ENCODE results near the gene LRBA. TPM values are rescaled to one million over a fixed set of nuclear protein-coding genes. Genes with fewer than 3 reads are reported as not detected.
A peak's percentile ranks its signal among the peaks of the same experiment; 100 is the strongest.

The LRBA gene
- total and polyA plus RNA-seq, 2 donors (not counting 3 experiments of a cell fraction or from before 2014, with no cell fraction given), result 18.0 to 35.1 TPM

- no peaks in the 10 kb centered on the region for H3K79me2 ChIP-seq (ENCODE audit: control insufficient read depth, insufficient read depth, low read length)
- no peak for TF ChIP-seq POLR2A (IDR thresholded peaks at IDR 0.05; ENCODE audit: low read depth, low read length)
- no peak for TF ChIP-seq EZH2 (IDR thresholded peaks at IDR 0.05; ENCODE audit: borderline replicate concordance, low read depth, low read length, severe bottlenecking)
- no peak for TF ChIP-seq CTCF (IDR thresholded peaks at IDR 0.05; ENCODE audit: extremely low read depth in 1 of 2, insufficient read depth in 1 of 2, low read depth in 1 of 2, low read length in 2 of 2)
- TF ChIP-seq MYC (IDR thresholded peaks at IDR 0.05; ENCODE audit: low read depth, low read length), result no peak
- no peak for TF ChIP-seq MAX (IDR thresholded peaks at IDR 0.05; ENCODE audit: insufficient read depth, insufficient read length)
- no peak for TF ChIP-seq GATA2 (IDR thresholded peaks at IDR 0.05; ENCODE audit: insufficient read depth, insufficient read length, low read depth, low read length)
- ChIA-PET CTCF (no interaction called here), POLR2A (no interaction called here)
- H3K27ac ChIP-seq (ENCODE audit: insufficient read depth, low read depth, low read length), result no peak overlapping the region
- H3K27me3 ChIP-seq (ENCODE audit: control insufficient read depth in 2 of 2, insufficient read depth in 2 of 2, low read length in 2 of 2), result no peaks in the 10 kb centered on the region
- no peaks in the 10 kb centered on the region for H3K9me1 ChIP-seq (replicated peaks; ENCODE audit: control insufficient read depth, extremely low read depth, insufficient read depth, low read length)
- no peaks in the 10 kb centered on the region for H3K36me3 ChIP-seq (ENCODE audit: control insufficient read depth in 2 of 2, extremely low read depth in 1 of 2, insufficient read depth in 2 of 2, low read length in 2 of 2)
- no peaks in the 10 kb centered on the region for H3K4me1 ChIP-seq (ENCODE audit: control insufficient read depth, extremely low read depth, insufficient read depth, low read length)
- H3K9ac ChIP-seq (replicated peaks; ENCODE audit: extremely low read depth, insufficient read depth, low read length), result no peak overlapping the region
- no peak overlapping the region for H3K4me2 ChIP-seq (ENCODE audit: insufficient read depth, low read length)
- intact Hi-C loops (cut with micrococcal nuclease), result no loop called here
- H3K9me3 ChIP-seq (replicated peaks; ENCODE audit: control insufficient read depth, insufficient read depth, low read length), result no peaks in the 10 kb centered on the region
- dilution Hi-C loops (cut with MboI; ENCODE audit: extremely low pct_ligation_motif_present, low sequenced_read_pairs), result no loop called here
- no peak overlapping the region for H2AFZ ChIP-seq (ENCODE audit: low read depth, low read length)
- DNase-seq (ENCODE audit: low read depth, low spot score) (no peak), FAIRE-seq (no peak)
- H4K20me1 ChIP-seq (replicated peaks; ENCODE audit: control insufficient read depth, extremely low read depth, insufficient read depth, low read length), result no peaks in the 10 kb centered on the region
- no TSS peak for BruUV-seq (replicated peaks)
- no peak overlapping the region for H3K4me3 ChIP-seq (replicated peaks in 1 of 3; ENCODE audit: insufficient read depth in 1 of 3, low read depth in 1 of 3, low read length in 3 of 3)
Measured at GRCh38 chr4:150817017-150817416, 198.1 kb downstream of the LRBA start.

GRCh38 chr4:150816491-150816890 is 198.6 kb downstream of the LRBA start:
- no peaks in the 10 kb centered on the region for H3K36me3 ChIP-seq (ENCODE audit: control insufficient read depth in 2 of 2, extremely low read depth in 1 of 2, insufficient read depth in 2 of 2, low read length in 2 of 2)
- H3K9me3 ChIP-seq (replicated peaks; ENCODE audit: control insufficient read depth, insufficient read depth, low read length), result no peaks in the 10 kb centered on the region
- no peaks in the 10 kb centered on the region for H4K20me1 ChIP-seq (replicated peaks; ENCODE audit: control insufficient read depth, extremely low read depth, insufficient read depth, low read length)
- H3K4me3 ChIP-seq (replicated peaks in 1 of 3; ENCODE audit: insufficient read depth in 1 of 3, low read depth in 1 of 3, low read length in 3 of 3), result no peak overlapping the region
- no peak overlapping the region for H2AFZ ChIP-seq (ENCODE audit: low read depth, low read length)
- intact Hi-C loops (cut with micrococcal nuclease), result no loop called here
- no peak for TF ChIP-seq JUN (IDR thresholded peaks at IDR 0.05; ENCODE audit: borderline replicate concordance, insufficient read depth, insufficient read length, low read depth)
- H3K27ac ChIP-seq (ENCODE audit: insufficient read depth, low read depth, low read length), result no peak overlapping the region
- H3K27me3 ChIP-seq (ENCODE audit: control insufficient read depth in 2 of 2, insufficient read depth in 2 of 2, low read length in 2 of 2), result no peaks in the 10 kb centered on the region
- no TSS peak for BruUV-seq (replicated peaks)
- no peaks in the 10 kb centered on the region for H3K4me1 ChIP-seq (ENCODE audit: control insufficient read depth, extremely low read depth, insufficient read depth, low read length)
- dilution Hi-C loops (cut with MboI; ENCODE audit: extremely low pct_ligation_motif_present, low sequenced_read_pairs), result no loop called here
- FAIRE-seq, result no peak
- H3K79me2 ChIP-seq (ENCODE audit: control insufficient read depth, insufficient read depth, low read length), result no peaks in the 10 kb centered on the region
- ChIA-PET CTCF (no interaction called here), POLR2A (no interaction called here)
- no peak overlapping the region for H3K4me2 ChIP-seq (ENCODE audit: insufficient read depth, low read length)
- peak; percentile 52 for DNase-seq (ENCODE audit: low read depth, low spot score)
- no peak overlapping the region for H3K9ac ChIP-seq (replicated peaks; ENCODE audit: extremely low read depth, insufficient read depth, low read length)
- H3K9me1 ChIP-seq (replicated peaks; ENCODE audit: control insufficient read depth, extremely low read depth, insufficient read depth, low read length), result no peaks in the 10 kb centered on the region
